H1 (cell line): ENCODE results near the gene YAP1. TPM values are rescaled to one million over a fixed set of nuclear protein-coding genes. Genes with fewer than 3 reads are reported as not detected.

Experiments used
- CTCF ChIA-PET: fragments of 300-600 bp; sonication (Branson Sonifier 250); formaldehyde crosslinking; loops from one replicate; lab custom pipeline; 2021; ENCODE audit not compliant: partially characterized antibody; lab: Charles Lee
- POLR2A ChIA-PET: fragments of 300-600 bp; sonication (Branson Sonifier 250); formaldehyde crosslinking; loops from one replicate; lab custom pipeline; 2021; ENCODE audit warnings: inconsistent platforms; ENCODE audit not compliant: partially characterized antibody; lab: Charles Lee
- DNase-seq, 2 experiments: peaks; one replicate each; pipeline versions ENCODE4 v3.0.0 to v3.0.0-alpha.2; 2010 to 2022; ENCODE audit warnings: low spot score in 2 of 2, low read depth in 1 of 2, mixed read lengths in 1 of 2
- FAIRE-seq: peaks from 2 replicates; lab custom pipeline; 2011; peaks lifted over from hg19 to GRCh38; lab: Jason Lieb, UNC
- H2AFZ ChIP-seq: 2 replicates; pipeline ENCODE4 v1.8.1; 2012; ENCODE audit warnings: low read length, inconsistent platforms
- H2AK5ac ChIP-seq: 2 replicates; pipeline ENCODE4 v1.6.1; 2013; ENCODE audit warnings: low read depth, low read length
- H2BK120ac ChIP-seq: replicated peaks from 2 replicates; pipeline ENCODE3; 2013; ENCODE audit warnings: low read depth, low read length, inconsistent platforms
- H2BK12ac ChIP-seq: 2 replicates; pipeline ENCODE4 v1.6.1; 2013; ENCODE audit warnings: low read depth, low read length
- H2BK15ac ChIP-seq: 2 replicates; pipeline ENCODE4 v1.6.1; 2013; ENCODE audit warnings: low read length
- H2BK20ac ChIP-seq: 2 replicates; pipeline ENCODE4 v1.6.1; 2013; ENCODE audit warnings: low read length
- H2BK5ac ChIP-seq: 2 replicates; pipeline ENCODE4 v1.6.1; 2013; ENCODE audit warnings: low read depth, low read length
- H3K14ac ChIP-seq: 2 replicates; pipeline ENCODE4 v1.6.1; 2013; ENCODE audit warnings: inconsistent platforms; ENCODE audit not compliant: insufficient read length
- H3K18ac ChIP-seq: 2 replicates; pipeline ENCODE4 v1.6.1; 2013; ENCODE audit warnings: low read length; ENCODE audit errors: extremely low read depth
- H3K23ac ChIP-seq: 2 replicates; pipeline ENCODE4 v1.6.1; 2013; ENCODE audit warnings: inconsistent platforms; ENCODE audit not compliant: insufficient read length
- H3K23me2 ChIP-seq: 2 replicates; pipeline ENCODE4 v1.6.1; 2013; ENCODE audit warnings: low read depth, low read length
- H3K27ac ChIP-seq: 2 replicates; pipeline ENCODE4 v1.6.1; 2011; ENCODE audit warnings: low read depth, low read length, inconsistent platforms
- H3K27me3 ChIP-seq, 4 experiments: replicated peaks in 1 of 4; 1 replicate in 1 of 4; 2 replicates in 3 of 4; pipeline versions ENCODE4 v1.6.1 to v1.8.1; 2011 to 2013; ENCODE audit warnings: low read length in 3 of 4, mild to moderate bottlenecking in 3 of 4, inconsistent platforms in 2 of 4, mixed read lengths in 2 of 4, moderate library complexity in 1 of 4; ENCODE audit not compliant: control insufficient read depth in 3 of 4, insufficient read depth in 3 of 4; ENCODE audit errors: extremely low read depth in 1 of 4
- H3K36me3 ChIP-seq, 4 experiments: 2 replicates each; pipeline versions ENCODE4 v1.6.1 to v1.8.1; 2011 to 2013; ENCODE audit warnings: mild to moderate bottlenecking in 4 of 4, low read length in 3 of 4, moderate library complexity in 2 of 4, control low read depth in 1 of 4, inconsistent platforms in 1 of 4; ENCODE audit not compliant: insufficient read depth in 4 of 4, control insufficient read depth in 2 of 4
- H3K4ac ChIP-seq: replicated peaks from 2 replicates; pipeline ENCODE3; 2013; ENCODE audit warnings: low read length, low read depth, mixed read lengths, inconsistent platforms; ENCODE audit not compliant: insufficient read length
- H3K4me1 ChIP-seq, 4 experiments: replicated peaks in 1 of 4; 1 replicate in 1 of 4; 2 replicates in 3 of 4; pipeline versions ENCODE4 v1.6.1 to v1.8.1; 2011 to 2013; ENCODE audit warnings: low read length in 3 of 4, inconsistent platforms in 2 of 4, mixed read lengths in 1 of 4; ENCODE audit not compliant: insufficient read depth in 4 of 4, control insufficient read depth in 3 of 4
- H3K4me2 ChIP-seq, 2 experiments: 2 replicates each; pipeline versions ENCODE4 v1.6.1 to v1.8.1; 2011 to 2013; ENCODE audit warnings: low read depth in 2 of 2, low read length in 2 of 2, control low read depth in 1 of 2, inconsistent platforms in 1 of 2, mild to moderate bottlenecking in 1 of 2; ENCODE audit not compliant: insufficient read depth in 1 of 2
- H3K4me3 ChIP-seq, 4 experiments: fragments of 200-600, 300-600 bp in 1 of 4; sonication (generic), shearing (Covaris generic), sonication (Bioruptor Twin) in 1 of 4; 2 replicates each; pipeline versions ENCODE4 v1.5.1 to v1.8.1; 2011 to 2016; ENCODE audit warnings: low read length in 4 of 4, low read depth in 3 of 4, control low read depth in 2 of 4, inconsistent platforms in 2 of 4, mild to moderate bottlenecking in 2 of 4, mixed read lengths in 1 of 4, moderate library complexity in 1 of 4; ENCODE audit not compliant: insufficient read depth in 2 of 4; ENCODE audit errors: extremely low read depth in 1 of 4
- H3K56ac ChIP-seq: replicated peaks from 2 replicates; pipeline ENCODE3; 2013; ENCODE audit warnings: low read depth, mild to moderate bottlenecking, mixed read lengths, low read length, inconsistent platforms; ENCODE audit not compliant: insufficient read length
- H3K79me1 ChIP-seq: 2 replicates; pipeline ENCODE4 v1.6.1; 2013; ENCODE audit warnings: low read depth, low read length, control low read depth
- H3K79me2 ChIP-seq, 2 experiments: 2 replicates each; pipeline versions ENCODE4 v1.6.1 to v1.8.1; 2012 to 2013; ENCODE audit warnings: low read length in 2 of 2, mild to moderate bottlenecking in 2 of 2, inconsistent platforms in 1 of 2; ENCODE audit not compliant: insufficient read depth in 2 of 2, control insufficient read depth in 1 of 2
- H3K9ac ChIP-seq, 4 experiments: replicated peaks in 1 of 4; 1 replicate in 1 of 4; 2 replicates in 3 of 4; pipeline versions ENCODE4 v1.6.1 to v1.8.1; 2011 to 2013; ENCODE audit warnings: low read depth in 3 of 4, low read length in 3 of 4, control low read depth in 2 of 4, mild to moderate bottlenecking in 2 of 4, moderate library complexity in 2 of 4, inconsistent platforms in 1 of 4; ENCODE audit errors: extremely low read depth in 1 of 4
- H3K9me3 ChIP-seq, 2 experiments: 2 replicates each; pipeline versions ENCODE4 v1.6.1 to v1.8.1; 2012 to 2013; ENCODE audit warnings: mild to moderate bottlenecking in 2 of 2, moderate library complexity in 2 of 2, control low read depth in 1 of 2, inconsistent platforms in 1 of 2, low read depth in 1 of 2, low read length in 1 of 2, mixed read lengths in 1 of 2; ENCODE audit not compliant: insufficient read depth in 2 of 2
- H4K20me1 ChIP-seq, 2 experiments: replicated peaks in 1 of 2; 2 replicates each; pipeline versions ENCODE3 to v1.8.1; 2011 to 2013; ENCODE audit warnings: inconsistent platforms in 2 of 2, low read length in 2 of 2, mild to moderate bottlenecking in 1 of 2; ENCODE audit not compliant: insufficient read depth in 2 of 2, control insufficient read depth in 1 of 2
- H4K5ac ChIP-seq: 2 replicates; pipeline ENCODE4 v1.6.1; 2013; ENCODE audit warnings: low read length, low read depth, mixed read lengths, inconsistent platforms; ENCODE audit not compliant: insufficient read length
- H4K8ac ChIP-seq: 2 replicates; pipeline ENCODE4 v1.8.0; 2013; ENCODE audit warnings: mild to moderate bottlenecking, moderate library complexity, low read length, inconsistent platforms; ENCODE audit not compliant: insufficient read depth; ENCODE audit errors: extremely low read depth
- H4K91ac ChIP-seq: replicated peaks from 2 replicates; pipeline ENCODE3; 2013; ENCODE audit warnings: low read length, mixed read lengths, inconsistent platforms; ENCODE audit not compliant: insufficient read length
- ASH2L ChIP-seq: fragments of 200-600, 300-600 bp; sonication (generic); IDR thresholded peaks from one replicate; pipeline ENCODE4 v1.7.1; 2017; ENCODE audit warnings: low read length
- BCL11A ChIP-seq, 2 experiments: IDR thresholded peaks; one replicate each; pipeline ENCODE4 v1.6.1; 2011; ENCODE audit warnings: low read depth in 2 of 2, low read length in 2 of 2, mild to moderate bottlenecking in 2 of 2
- CHD1 ChIP-seq: IDR thresholded peaks from 2 replicates; pipeline ENCODE4 v1.6.1; 2012; ENCODE audit warnings: low read depth, low read length, improper control_type of control experiment
- CREB1 ChIP-seq: IDR thresholded peaks from 2 replicates; pipeline ENCODE4 v1.6.1; 2012; ENCODE audit warnings: inconsistent platforms
- EZH2 ChIP-seq: fragments of 200-600 bp; sonication (generic); IDR thresholded peaks from 2 replicates; pipeline ENCODE4 v1.7.1; 2012; ENCODE audit warnings: low read depth, mild to moderate bottlenecking, moderate library complexity, low read length, inconsistent platforms; ENCODE audit not compliant: severe bottlenecking
- GABPA ChIP-seq: IDR thresholded peaks from 2 replicates; pipeline ENCODE4 v1.6.1; 2011; ENCODE audit warnings: mild to moderate bottlenecking, low read length, moderate library complexity, borderline replicate concordance; ENCODE audit not compliant: insufficient read depth
- HDAC2 ChIP-seq, 2 experiments: fragments of 300-600 bp in 1 of 2; sonication (generic) in 1 of 2; IDR thresholded peaks; 2 replicates each; pipeline ENCODE4 v1.6.1; 2011 to 2012; ENCODE audit warnings: low read depth in 2 of 2, low read length in 2 of 2, mild to moderate bottlenecking in 2 of 2, moderate library complexity in 2 of 2, borderline replicate concordance in 1 of 2, inconsistent platforms in 1 of 2
- NANOG ChIP-seq: IDR thresholded peaks from 2 replicates; pipeline ENCODE4 v1.6.1; 2011; ENCODE audit warnings: low read length, low read depth, mild to moderate bottlenecking, inconsistent platforms; ENCODE audit not compliant: insufficient read depth, poor library complexity, severe bottlenecking
- POLR2A ChIP-seq, 2 experiments: IDR thresholded peaks; 1 replicate in 1 of 2; 2 replicates in 1 of 2; pipeline ENCODE4 v1.6.1; 2011; ENCODE audit warnings: low read depth in 2 of 2, low read length in 2 of 2, mild to moderate bottlenecking in 2 of 2; ENCODE audit errors: control extremely low read depth in 1 of 2
- RNF2 ChIP-seq: fragments of 200-900, 300-1000 bp; sonication (generic); IDR thresholded peaks from 2 replicates; pipeline ENCODE4 v1.7.1; 2016; ENCODE audit warnings: borderline replicate concordance, low read depth, mild to moderate bottlenecking, antibody characterized with exemption, low read length; ENCODE audit not compliant: poor library complexity, severe bottlenecking; ENCODE audit errors: missing control alignments
- SIX5 ChIP-seq: IDR thresholded peaks from 2 replicates; pipeline ENCODE4 v1.6.1; 2011; ENCODE audit warnings: mild to moderate bottlenecking, low read depth, low read length
- WGBS, 2 experiments: shearing (Covaris generic) in 1 of 2; methylation state at CpG; one replicate each; pipeline versions ENCODE4 v1.1.6 to v1.1.7; 2013 to 2015; ENCODE audit warnings: low lambda C conversion rate in 2 of 2, mixed read lengths in 2 of 2, inconsistent platforms in 1 of 2, low coverage in 1 of 2, missing lambda C conversion rate in 1 of 2; ENCODE audit not compliant: insufficient replicate concordance in 2 of 2, insufficient coverage in 1 of 2, insufficient read length in 1 of 2; ENCODE audit errors: extremely low coverage in 1 of 2, missing lambda C conversion rate in 1 of 2; 5-methylcytosine and 5-hydroxymethylcytosine counted together
- polyA plus RNA-seq, 7 experiments: library from polyadenylated mRNA; depleted of rRNA in 3 of 7; stranded (reverse) in 5 of 7; unstranded in 2 of 7; fragments of >200 nt in 5 of 7; fragments of 200-250 nt in 2 of 7; gene quantifications; 1 replicate in 5 of 7; 2 replicates in 1 of 7; 4 replicates in 1 of 7; pipeline versions ENCODE4 v1.2.1 to v1.2.3, GENCODE V29; 2011 to 2013; ENCODE audit warnings: missing spikeins in 2 of 7, mixed read lengths in 2 of 7
- total RNA-seq: library from RNA; stranded (reverse); fragmentation: NEBNext Ultra II Directional; extraction: Animal tissue kit (Norgen Biotek cat#: 25700); gene quantifications from 2 replicates; pipeline ENCODE4 v1.2.1, GENCODE V29; 2021
- TF ChIP-seq, protein P1 (sequence below): IDR thresholded peaks from 2 replicates; pipeline ENCODE4 v1.6.1; 2011; ENCODE audit warnings: low read depth, mild to moderate bottlenecking, low read length; ENCODE audit not compliant: insufficient read depth

Gene YAP1
- total and polyA plus RNA-seq, 2 of the 8 experiments (the other 6 are each of a cell fraction or from before 2014, with no cell fraction given) = 62.0 to 108 TPM

- WGBS, 2 experiments = 74% methylated on average over 3 of the region's 3 CpGs; no CpG with 5 or more reads in 1 of the 2 experiments
- no peak for FAIRE-seq
- H2BK5ac ChIP-seq = no peak overlapping the region
- H3K36me3 ChIP-seq = no peaks in the 10 kb centered on the region
- no peak overlapping the region for H3K4me3 ChIP-seq
- H3K79me2 ChIP-seq = peaks cover 4 to 96% of the 10 kb centered on the region in 2 experiments
- POLR2A ChIA-PET = interaction anchor here (0.6 to 1.2 kb wide), 3 partner anchors 16 to 156 kb away, joined by 3 to 4 read pairs (median 4); no protein-coding TSS in a partner anchor
- no peaks in the 10 kb centered on the region for H3K27me3 ChIP-seq
- H3K4me1 ChIP-seq = peaks cover 0 to 5% (median 2%) of the 10 kb centered on the region in 4 experiments; a peak in 3 of 7 replicates
- H3K9ac ChIP-seq = no peak overlapping the region
- H4K8ac ChIP-seq = no peak overlapping the region
- H3K27ac ChIP-seq = no peak overlapping the region
- no peak overlapping the region for H2AK5ac ChIP-seq
- H2BK120ac ChIP-seq = no peak overlapping the region
- DNase-seq = no peak
- H3K18ac ChIP-seq = no peak overlapping the region
- H2BK12ac ChIP-seq = no peak overlapping the region
- no peaks in the 10 kb centered on the region for H3K23me2 ChIP-seq
- H2BK20ac ChIP-seq = no peak overlapping the region
- H3K56ac ChIP-seq = no peak overlapping the region
- CTCF ChIA-PET = interaction anchor here (0.6 to 1.3 kb wide), 2 partner anchors 21 to 409 kb away, joined by 3 to 6 read pairs; no protein-coding TSS in a partner anchor
- H3K4ac ChIP-seq = no peak overlapping the region
- H2BK15ac ChIP-seq = no peak overlapping the region
- peak overlapping the region in 1 of 2 experiments; percentile 26; a peak in 1 of 4 replicates for H3K4me2 ChIP-seq
- H3K14ac ChIP-seq = no peak overlapping the region
- no peak overlapping the region for H3K23ac ChIP-seq
- H4K5ac ChIP-seq = no peak overlapping the region
- no peaks in the 10 kb centered on the region for H3K9me3 ChIP-seq
- TF ChIP-seq SIX5 (no peak), GABPA (no peak), HDAC2 (IDR thresholded peaks at IDR 0.05; ENCODE audit: borderline replicate concordance in 1 of 2, low read depth in 2 of 2, low read length in 2 of 2) (no peak), RNF2 (no peak), NANOG (no peak), CHD1 (no peak), BCL11A (IDR thresholded peaks at IDR 0.05; ENCODE audit: low read depth in 2 of 2, low read length in 2 of 2) (no peak), EZH2 (no peak), ASH2L (no peak), POLR2A (IDR thresholded peaks at IDR 0.05; ENCODE audit: control extremely low read depth in 1 of 2, low read depth in 2 of 2, low read length in 2 of 2) (no peak), CREB1 (no peak)
- TF ChIP-seq, protein P1, sequence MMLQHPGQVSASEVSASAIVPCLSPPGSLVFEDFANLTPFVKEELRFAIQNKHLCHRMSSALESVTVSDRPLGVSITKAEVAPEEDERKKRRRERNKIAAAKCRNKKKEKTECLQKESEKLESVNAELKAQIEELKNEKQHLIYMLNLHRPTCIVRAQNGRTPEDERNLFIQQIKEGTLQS = no peak
- H4K20me1 ChIP-seq = no peaks in the 10 kb centered on the region
- H2AFZ ChIP-seq = no peak overlapping the region
- no peak overlapping the region for H4K91ac ChIP-seq
- H3K79me1 ChIP-seq = peaks cover 5% of the 10 kb centered on the region
These were observed 28.8 kb downstream of the YAP1 start for GRCh38 chr11:102139081-102139498.
